Measurements from ENCODE around the gene RPL13.

Gene RPL13

DNA sequence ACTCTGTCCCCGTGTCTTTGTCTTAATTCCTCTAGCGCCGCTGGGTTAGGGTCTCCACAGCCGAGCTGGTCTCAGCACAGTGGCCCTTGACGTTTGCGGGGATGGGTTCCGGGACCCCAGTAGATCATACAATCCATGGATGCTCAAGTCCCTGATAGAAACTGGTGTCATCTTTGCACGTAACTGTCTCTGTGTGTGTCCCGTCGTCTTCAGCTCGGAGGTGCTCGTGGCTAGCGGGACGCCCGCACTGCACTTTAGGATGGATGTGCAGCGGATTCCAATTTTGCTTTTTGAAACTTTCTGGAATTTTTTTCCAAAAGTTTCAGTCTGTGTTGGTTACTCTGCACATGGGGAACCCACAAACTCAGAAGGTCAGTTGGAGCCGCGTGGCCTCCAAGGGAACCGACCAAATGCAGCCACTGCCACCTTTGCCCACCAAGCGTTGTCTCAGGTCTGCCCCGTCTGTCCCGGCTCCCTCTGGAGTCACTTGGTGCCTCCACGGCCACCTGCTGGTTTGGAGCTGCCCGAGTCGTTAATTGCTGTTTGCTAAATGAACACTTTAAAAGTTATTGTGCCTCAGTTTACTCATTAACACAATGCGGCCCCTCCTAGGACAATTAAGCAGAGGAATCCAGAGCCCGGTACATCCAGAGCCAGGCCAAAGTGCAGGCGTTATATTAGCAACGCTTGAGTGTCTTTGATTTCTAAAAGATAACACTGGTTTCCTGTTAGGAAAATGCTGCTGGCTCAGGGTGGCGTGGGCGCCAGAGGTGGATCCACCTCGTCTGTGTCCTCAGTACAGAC lies 47.7 kb downstream of the RPL13 start:
- Histone ChIP-seq H3K27ac (ENCODE audit: low read depth, low read length) (no peak overlapping the region), H3K9me2 (replicated peaks; ENCODE audit: insufficient read depth, low read length) (no peaks in the 10 kb centered on the region), H3K79me2 (ENCODE audit: insufficient read depth, low read length) (no peaks in the 10 kb centered on the region), H3K27me3 (ENCODE audit: low read length) (no peaks in the 10 kb centered on the region), H3K36me3 (ENCODE audit: low read length) (no peaks in the 10 kb centered on the region), H4K20me1 (ENCODE audit: low read depth, low read length) (no peaks in the 10 kb centered on the region), H3K4me3 (ENCODE audit: insufficient read depth, low read length, poor library complexity, severe bottlenecking) (no peak overlapping the region), H3F3A (ENCODE audit: insufficient read depth) (no peaks in the 10 kb centered on the region), H3K4me2 (ENCODE audit: low read depth, low read length, poor library complexity, severe bottlenecking) (no peak overlapping the region), H3K9me3 (ENCODE audit: insufficient read depth, low read length) (no peaks in the 10 kb centered on the region), H3K9ac (ENCODE audit: low read length) (no peak overlapping the region), H2AFZ (ENCODE audit: low read depth, low read length, severe bottlenecking) (no peak overlapping the region)
- TF ChIP-seq EZH2phosphoT487 (conservative IDR thresholded peaks at IDR 0.05; ENCODE audit: low read length), result no peak
- TF ChIP-seq, protein P1, sequence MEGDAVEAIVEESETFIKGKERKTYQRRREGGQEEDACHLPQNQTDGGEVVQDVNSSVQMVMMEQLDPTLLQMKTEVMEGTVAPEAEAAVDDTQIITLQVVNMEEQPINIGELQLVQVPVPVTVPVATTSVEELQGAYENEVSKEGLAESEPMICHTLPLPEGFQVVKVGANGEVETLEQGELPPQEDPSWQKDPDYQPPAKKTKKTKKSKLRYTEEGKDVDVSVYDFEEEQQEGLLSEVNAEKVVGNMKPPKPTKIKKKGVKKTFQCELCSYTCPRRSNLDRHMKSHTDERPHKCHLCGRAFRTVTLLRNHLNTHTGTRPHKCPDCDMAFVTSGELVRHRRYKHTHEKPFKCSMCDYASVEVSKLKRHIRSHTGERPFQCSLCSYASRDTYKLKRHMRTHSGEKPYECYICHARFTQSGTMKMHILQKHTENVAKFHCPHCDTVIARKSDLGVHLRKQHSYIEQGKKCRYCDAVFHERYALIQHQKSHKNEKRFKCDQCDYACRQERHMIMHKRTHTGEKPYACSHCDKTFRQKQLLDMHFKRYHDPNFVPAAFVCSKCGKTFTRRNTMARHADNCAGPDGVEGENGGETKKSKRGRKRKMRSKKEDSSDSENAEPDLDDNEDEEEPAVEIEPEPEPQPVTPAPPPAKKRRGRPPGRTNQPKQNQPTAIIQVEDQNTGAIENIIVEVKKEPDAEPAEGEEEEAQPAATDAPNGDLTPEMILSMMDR (IDR thresholded peaks at IDR 0.05; ENCODE audit: insufficient read depth, low read length, poor library complexity, severe bottlenecking), result no peak

DNA sequence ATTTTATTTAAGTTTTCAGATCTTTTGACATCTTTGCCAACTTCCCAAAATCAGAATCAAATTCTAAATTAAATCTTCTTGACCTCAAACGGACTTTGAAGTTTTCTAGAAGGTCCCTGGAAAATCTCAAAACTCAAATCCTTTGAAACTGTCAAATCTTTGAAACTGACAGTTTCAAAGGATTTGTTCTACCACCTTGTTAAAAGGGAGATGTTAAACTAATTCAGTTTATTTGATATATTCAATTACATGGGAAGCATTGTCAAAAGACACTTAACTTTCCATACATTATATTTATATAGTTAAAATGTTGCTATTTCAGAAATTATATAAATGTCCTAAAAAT lies 49.6 kb downstream of the RPL13 start:
- H3K4me2 ChIP-seq (ENCODE audit: low read depth, low read length, poor library complexity, severe bottlenecking), result no peak overlapping the region
- H2AFZ ChIP-seq (ENCODE audit: low read depth, low read length, severe bottlenecking), result no peak overlapping the region

DNA sequence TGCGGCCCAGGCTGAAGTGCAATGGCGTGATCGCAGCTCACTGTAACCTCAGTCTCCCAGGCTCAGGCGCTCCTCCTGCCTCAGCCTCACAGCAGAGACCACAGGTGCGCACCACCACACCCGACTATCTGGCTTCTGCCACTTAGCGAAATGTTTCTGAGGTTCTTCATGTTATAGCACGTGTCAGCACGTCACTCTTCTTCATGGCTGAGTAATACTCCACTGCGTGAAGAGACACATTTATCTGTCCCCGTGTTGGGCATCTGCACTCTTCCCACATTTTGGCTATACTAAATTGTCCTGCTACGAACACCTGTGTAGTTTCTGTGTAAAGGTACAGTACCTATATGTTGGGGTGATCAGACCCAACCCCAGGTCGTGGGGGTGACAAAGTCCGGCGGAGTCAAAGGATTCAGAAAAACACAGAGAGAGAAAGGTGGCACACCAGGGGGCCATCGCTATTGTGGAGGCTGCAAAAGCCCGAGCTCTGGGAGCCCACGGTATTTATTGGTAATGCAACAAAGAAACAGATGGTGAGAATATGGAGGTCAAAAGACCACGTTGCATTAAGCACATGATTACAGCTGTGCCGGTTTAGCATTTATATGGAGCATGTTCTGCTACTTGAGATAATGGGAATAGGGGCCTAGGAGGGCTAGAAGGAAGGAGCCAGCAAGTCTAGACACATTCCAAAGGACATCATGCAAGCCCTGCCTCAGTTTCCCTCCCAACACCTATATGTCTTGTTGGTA lies 52.1 kb downstream of the RPL13 start:
- Histone ChIP-seq H3F3A (ENCODE audit: insufficient read depth) (no peaks in the 10 kb centered on the region), H3K9me3 (ENCODE audit: insufficient read depth, low read length) (no peaks in the 10 kb centered on the region), H3K4me2 (ENCODE audit: low read depth, low read length, poor library complexity, severe bottlenecking) (no peak overlapping the region), H3K9me2 (replicated peaks; ENCODE audit: insufficient read depth, low read length) (no peaks in the 10 kb centered on the region), H3K9ac (ENCODE audit: low read length) (no peak overlapping the region), H4K20me1 (ENCODE audit: low read depth, low read length) (no peaks in the 10 kb centered on the region), H3K36me3 (ENCODE audit: low read length) (no peaks in the 10 kb centered on the region), H3K27ac (ENCODE audit: low read depth, low read length) (no peak overlapping the region), H2AFZ (ENCODE audit: low read depth, low read length, severe bottlenecking) (no peak overlapping the region), H3K4me3 (ENCODE audit: insufficient read depth, low read length, poor library complexity, severe bottlenecking) (no peak overlapping the region), H3K27me3 (ENCODE audit: low read length) (no peaks in the 10 kb centered on the region), H3K79me2 (ENCODE audit: insufficient read depth, low read length) (no peaks in the 10 kb centered on the region)
- no peak for TF ChIP-seq EZH2phosphoT487 (conservative IDR thresholded peaks at IDR 0.05; ENCODE audit: low read length)
- TF ChIP-seq, protein P1 (IDR thresholded peaks at IDR 0.05; ENCODE audit: insufficient read depth, low read length, poor library complexity, severe bottlenecking), result no peak

More for the DNA sequence above, 49.6 kb downstream of the RPL13 start:
- Histone ChIP-seq H3K27ac (ENCODE audit: low read depth, low read length) (no peak overlapping the region), H3K9me3 (ENCODE audit: insufficient read depth, low read length) (no peaks in the 10 kb centered on the region), H3K36me3 (ENCODE audit: low read length) (no peaks in the 10 kb centered on the region), H3K4me3 (ENCODE audit: insufficient read depth, low read length, poor library complexity, severe bottlenecking) (no peak overlapping the region), H4K20me1 (ENCODE audit: low read depth, low read length) (no peaks in the 10 kb centered on the region), H3K79me2 (ENCODE audit: insufficient read depth, low read length) (no peaks in the 10 kb centered on the region), H3K9me2 (replicated peaks; ENCODE audit: insufficient read depth, low read length) (no peaks in the 10 kb centered on the region), H3K9ac (ENCODE audit: low read length) (no peak overlapping the region), H3F3A (ENCODE audit: insufficient read depth) (no peaks in the 10 kb centered on the region), H3K27me3 (ENCODE audit: low read length) (no peaks in the 10 kb centered on the region)
- TF ChIP-seq, protein P1 (IDR thresholded peaks at IDR 0.05; ENCODE audit: insufficient read depth, low read length, poor library complexity, severe bottlenecking), result no peak
- TF ChIP-seq EZH2phosphoT487 (conservative IDR thresholded peaks at IDR 0.05; ENCODE audit: low read length), result no peak

Data from SU-DHL-6 (cell line).